Measurements from ENCODE around the gene EPS8.

EPS8 gene

GRCh38 chr12:15584366-15585041 lies 204.7 kb downstream of the EPS8 start:
- in situ Hi-C loops (cut with HindIII; ENCODE audit: low sequenced_read_pairs): no loop called here

GRCh38 chr12:15583804-15584203 lies 205.4 kb downstream of the EPS8 start:
- in situ Hi-C loops (cut with HindIII; ENCODE audit: low sequenced_read_pairs): no loop called here

GRCh38 chr12:15581006-15581405 lies 208.2 kb downstream of the EPS8 start:
- in situ Hi-C loops (cut with HindIII; ENCODE audit: low sequenced_read_pairs): no loop called here

- in situ Hi-C loops (cut with HindIII; ENCODE audit: low sequenced_read_pairs): no loop called here
Observed at GRCh38 chr12:15580431-15580830, 208.8 kb downstream of the EPS8 start.

- in situ Hi-C loops (cut with HindIII; ENCODE audit: low sequenced_read_pairs): no loop called here
Observed at GRCh38 chr12:15575671-15576541, 213.3 kb downstream of the EPS8 start.

GRCh38 chr12:15574353-15574752 lies 214.8 kb downstream of the EPS8 start:
- in situ Hi-C loops (cut with HindIII; ENCODE audit: low sequenced_read_pairs): loop anchor here (25.0 kb wide), 1 partner anchor 263 kb away; no protein-coding TSS in a partner anchor

Measured in DLD1 (cell line).